Ovary (tissue), 9 donors: ENCODE results near the gene SAG. TPM values are rescaled to one million over a fixed set of nuclear protein-coding genes. Genes with fewer than 3 reads are reported as not detected.

Experiments used
- DNase-seq, 5 donors: peaks; one replicate each; pipeline ENCODE4 v3.0.0-alpha.2; 2019 to 2020
- H3K27ac ChIP-seq, 2 donors: fragments of 200-600 bp; one replicate each; pipeline versions ENCODE4 v1.5.1 to v1.8.0; 2019 to 2022
- H3K27me3 ChIP-seq: fragments of 200-600 bp; one replicate; pipeline ENCODE4 v1.8.0; 2022
- H3K36me3 ChIP-seq: fragments of 200-600 bp; sonication (generic); one replicate; pipeline ENCODE4 v1.5.1; 2019
- H3K4me1 ChIP-seq: one replicate; pipeline ENCODE4 v1.8.1; 2013; ENCODE audit warnings: mild to moderate bottlenecking, moderate library complexity; ENCODE audit not compliant: insufficient read depth
- H3K4me3 ChIP-seq: fragments of 200-600 bp; sonication (generic); one replicate; pipeline ENCODE4 v1.5.1; 2017
- H3K9me3 ChIP-seq, 2 donors: fragments of 200-600 bp in 1 of 2; sonication (generic) in 1 of 2; one replicate each; pipeline versions ENCODE4 v1.5.1 to v1.8.1; 2013 to 2019; ENCODE audit warnings: mild to moderate bottlenecking in 1 of 2, moderate library complexity in 1 of 2
- EP300 ChIP-seq: sonication (generic); formaldehyde crosslinking; IDR thresholded peaks from one replicate; pipeline ENCODE4 v1.6.1; 2017; ENCODE audit warnings: antibody characterized with exemption
- POLR2A ChIP-seq: fragments of 450-650 bp; IDR thresholded peaks from one replicate; pipeline ENCODE4 v1.6.1; 2017; ENCODE audit warnings: antibody characterized with exemption, mild to moderate bottlenecking, moderate library complexity
- WGBS, 3 donors: extraction: QIAGEN DNeasy Blood & Tissue Kit in 1 of 3; methylation state at CpG; one replicate each; pipeline versions ENCODE4 v1.1.5 to v1.1.7; 2013 to 2017; 5-methylcytosine and 5-hydroxymethylcytosine counted together
- intact Hi-C, 4 donors: fragments of 100-400 bp; cut with DNase I; formaldehyde crosslinking; loops; one replicate each; pipeline versions ENCODE4 v1.11.0 to v1.15.1; 2022 to 2023
- polyA plus RNA-seq, 2 donors: library from polyadenylated mRNA; stranded (reverse); fragments of 200-250 nt in 1 of 2; fragments of 350-450 nt in 1 of 2; fragmentation: Illumina TruSeq in 1 of 2; extraction: RNeasy Lipid Tissue Mini Kit (QIAGEN cat#74804) in 1 of 2; gene quantifications; one replicate each; pipeline ENCODE4 v1.2.3, GENCODE V29; 2013 to 2014
- total RNA-seq, 7 donors: library from RNA; depleted of rRNA in 2 of 7; stranded (reverse); fragments of >200 nt in 2 of 7; fragmentation: NEBNext Ultra II Directional in 3 of 7; extraction: Animal tissue kit (Norgen Biotek cat#: 25700) in 3 of 7; gene quantifications; one replicate each; pipeline versions ENCODE4 v1.1.0 to v1.2.4, GENCODE V29; 2016 to 2023
- TF ChIP-seq, protein P1 (sequence below), 3 donors: fragments of 450-650 bp in 2 of 3; fragments of 200-600 bp in 1 of 3; IDR thresholded peaks; one replicate each; pipeline versions ENCODE4 v1.5.1 to v1.8.0; 2016 to 2022; ENCODE audit warnings: antibody characterized with exemption in 3 of 3, mild to moderate bottlenecking in 1 of 3
- donor health status: DM: no; HTN: no; CAD: no; lungs with moderate emphysema.
- donor health status: DM: no; HTN: no; CAD: no.
- donor health status: Bipolar disorder and iron deficiency.
- donor health status: DM: yes; HTN: yes; CAD: no.
- donor health status: DM: no; HTN: no; CAD: no.
- donor health status: DM: yes; HTN: yes; CAD: no.

Gene SAG
- total and polyA plus RNA-seq, 9 donors, result not detected

DNA sequence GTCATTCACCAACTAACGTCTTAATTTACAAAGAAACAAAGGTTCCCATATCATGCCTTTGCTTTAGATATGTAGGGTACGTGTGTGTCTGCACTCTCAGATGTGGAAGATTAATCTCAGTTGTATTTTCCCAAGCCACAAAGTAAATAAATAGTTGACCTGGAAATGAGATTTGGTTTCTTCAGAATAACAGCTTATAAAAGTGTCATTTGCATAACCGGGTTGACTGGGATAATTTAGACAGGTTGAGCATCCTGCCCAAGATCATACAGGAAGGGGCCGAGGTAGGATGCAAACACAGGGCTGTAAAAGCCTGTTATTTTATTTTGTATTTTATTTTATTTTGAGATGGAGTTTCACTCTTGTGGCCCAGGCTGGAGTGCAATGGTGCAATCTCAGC is 36.7 kb upstream of the SAG start:
- no peak for TF ChIP-seq POLR2A
- TF ChIP-seq, protein P1, sequence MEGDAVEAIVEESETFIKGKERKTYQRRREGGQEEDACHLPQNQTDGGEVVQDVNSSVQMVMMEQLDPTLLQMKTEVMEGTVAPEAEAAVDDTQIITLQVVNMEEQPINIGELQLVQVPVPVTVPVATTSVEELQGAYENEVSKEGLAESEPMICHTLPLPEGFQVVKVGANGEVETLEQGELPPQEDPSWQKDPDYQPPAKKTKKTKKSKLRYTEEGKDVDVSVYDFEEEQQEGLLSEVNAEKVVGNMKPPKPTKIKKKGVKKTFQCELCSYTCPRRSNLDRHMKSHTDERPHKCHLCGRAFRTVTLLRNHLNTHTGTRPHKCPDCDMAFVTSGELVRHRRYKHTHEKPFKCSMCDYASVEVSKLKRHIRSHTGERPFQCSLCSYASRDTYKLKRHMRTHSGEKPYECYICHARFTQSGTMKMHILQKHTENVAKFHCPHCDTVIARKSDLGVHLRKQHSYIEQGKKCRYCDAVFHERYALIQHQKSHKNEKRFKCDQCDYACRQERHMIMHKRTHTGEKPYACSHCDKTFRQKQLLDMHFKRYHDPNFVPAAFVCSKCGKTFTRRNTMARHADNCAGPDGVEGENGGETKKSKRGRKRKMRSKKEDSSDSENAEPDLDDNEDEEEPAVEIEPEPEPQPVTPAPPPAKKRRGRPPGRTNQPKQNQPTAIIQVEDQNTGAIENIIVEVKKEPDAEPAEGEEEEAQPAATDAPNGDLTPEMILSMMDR (IDR thresholded peaks at IDR 0.05), result no peak
- TF ChIP-seq EP300, result no peak
- no peaks in the 10 kb centered on the region for H3K4me1 ChIP-seq
- H3K27me3 ChIP-seq, result no peaks in the 10 kb centered on the region
- H3K9me3 ChIP-seq, result no peaks in the 10 kb centered on the region
- no peak for DNase-seq
- intact Hi-C loops, result no loop called here
- no peak overlapping the region for H3K27ac ChIP-seq
- H3K4me3 ChIP-seq, result no peak overlapping the region
- no peaks in the 10 kb centered on the region for H3K36me3 ChIP-seq
- 85 to 92% (median 90%) methylated on average over 4 of the region's 4 CpGs for WGBS, 3 donors

DNA sequence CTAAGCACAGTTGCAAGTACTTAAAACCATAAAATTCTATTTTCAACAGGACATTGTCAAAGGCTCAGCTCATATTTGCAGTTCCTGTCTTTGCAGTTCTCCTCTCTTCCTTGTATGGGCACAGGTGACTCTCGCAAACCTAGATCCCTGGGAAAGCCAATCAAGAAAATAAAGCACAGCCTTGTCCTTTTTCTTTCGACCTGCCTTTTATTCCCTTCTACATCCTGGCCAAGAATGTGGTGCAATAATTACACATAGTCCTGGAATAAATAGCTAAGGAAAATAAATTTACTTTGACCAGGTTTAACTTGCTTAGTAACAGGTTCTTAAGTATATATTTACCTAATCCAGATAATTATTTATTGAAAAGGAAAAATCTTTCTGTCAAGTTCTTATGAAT is 35.9 kb upstream of the SAG start:
- no peak for DNase-seq
- Histone ChIP-seq H3K36me3 (no peaks in the 10 kb centered on the region), H3K9me3 (no peaks in the 10 kb centered on the region), H3K27ac (no peak overlapping the region), H3K4me1 (no peaks in the 10 kb centered on the region), H3K27me3 (no peaks in the 10 kb centered on the region), H3K4me3 (no peak overlapping the region)
- intact Hi-C loops, result no loop called here
- TF ChIP-seq EP300 (no peak), POLR2A (no peak)
- TF ChIP-seq, protein P1 (IDR thresholded peaks at IDR 0.05), result no peak
- WGBS, 3 donors, result 88 to 90% (median 90%) methylated on average over 2 of the region's 2 CpGs

DNA sequence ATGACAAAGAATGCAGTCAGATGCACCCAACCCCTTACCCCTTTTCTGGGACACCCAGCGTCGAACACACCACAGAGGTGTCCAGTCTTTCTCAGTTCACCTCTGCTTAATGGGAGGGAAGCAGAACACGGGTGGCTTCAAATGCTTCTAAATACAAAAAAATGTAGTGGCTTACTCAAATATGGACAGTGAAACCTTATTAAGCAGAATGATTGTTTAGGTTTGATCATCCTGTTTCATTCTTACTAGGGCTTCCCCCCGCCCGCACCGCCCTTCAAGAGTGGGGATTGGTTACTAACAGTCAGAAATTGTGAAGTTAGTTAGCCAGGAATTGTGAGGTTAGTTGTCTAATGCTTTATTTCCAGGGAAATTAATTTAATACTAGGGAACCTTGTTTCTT is 34.5 kb upstream of the SAG start:
- H3K36me3 ChIP-seq, result no peaks in the 10 kb centered on the region
- no peaks in the 10 kb centered on the region for H3K27me3 ChIP-seq
- intact Hi-C loops, result no loop called here

DNA sequence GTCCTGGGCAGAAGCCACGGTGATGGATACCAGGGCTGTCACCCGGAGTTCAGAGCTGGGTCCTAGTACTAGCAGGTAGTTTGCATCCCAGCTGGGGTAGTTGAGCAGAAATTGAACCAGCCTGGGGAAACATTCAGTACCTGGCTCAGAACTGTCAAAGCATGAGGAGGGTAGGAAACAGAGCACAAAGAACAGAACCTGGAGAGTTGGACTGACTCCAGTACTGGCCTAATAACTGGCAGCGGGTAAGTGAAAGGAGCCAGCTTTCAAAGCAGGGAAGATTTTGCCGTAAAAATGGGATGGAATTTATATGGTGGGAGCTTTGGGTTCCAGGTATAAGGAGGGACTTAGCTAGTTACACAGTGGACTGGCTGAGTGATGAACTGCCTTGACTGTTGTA is 32.4 kb upstream of the SAG start:
- Histone ChIP-seq H3K9me3 (no peaks in the 10 kb centered on the region), H3K4me1 (no peaks in the 10 kb centered on the region), H3K36me3 (no peaks in the 10 kb centered on the region), H3K4me3 (no peak overlapping the region), H3K27me3 (no peaks in the 10 kb centered on the region), H3K27ac (no peak overlapping the region)
- TF ChIP-seq, protein P1 (IDR thresholded peaks at IDR 0.05), result no peak
- TF ChIP-seq EP300, result no peak
- TF ChIP-seq POLR2A, result no peak
- DNase-seq, result no peak
- intact Hi-C loops, result no loop called here
- 90 to 98% (median 93%) methylated on average over 4 of the region's 4 CpGs for WGBS, 3 donors

More for the DNA sequence above, 34.5 kb upstream of the SAG start:
- Histone ChIP-seq H3K4me1 (no peaks in the 10 kb centered on the region), H3K27ac (no peak overlapping the region), H3K9me3 (no peaks in the 10 kb centered on the region), H3K4me3 (no peak overlapping the region)
- WGBS, 3 donors, result 84 to 92% (median 91%) methylated on average over 6 of the region's 6 CpGs
- TF ChIP-seq, protein P1 (IDR thresholded peaks at IDR 0.05), result no peak
- no peak for TF ChIP-seq POLR2A
- TF ChIP-seq EP300, result no peak
- DNase-seq, result no peak

DNA sequence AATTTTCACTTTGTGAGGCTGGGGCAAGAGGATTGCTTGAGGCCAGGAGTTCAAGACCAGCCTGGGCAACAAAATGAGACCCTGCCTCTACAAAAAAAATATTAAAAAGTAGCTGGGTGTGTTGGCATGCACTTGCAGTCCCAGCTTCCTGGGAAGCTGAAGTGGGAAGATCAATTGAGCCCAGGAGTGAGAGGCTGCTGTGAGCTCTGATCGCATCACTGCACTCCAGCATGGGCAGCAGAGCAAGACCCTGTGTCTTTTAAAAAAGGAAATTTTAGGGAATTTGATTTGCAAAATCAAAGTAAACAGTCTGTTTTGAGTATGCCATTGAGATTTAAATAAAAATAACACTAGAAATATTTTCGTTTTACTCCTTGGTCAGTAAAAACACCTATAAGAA is 28.7 kb upstream of the SAG start:
- Histone ChIP-seq H3K9me3 (no peaks in the 10 kb centered on the region), H3K4me1 (no peaks in the 10 kb centered on the region), H3K36me3 (no peaks in the 10 kb centered on the region), H3K27ac (no peak overlapping the region), H3K27me3 (no peaks in the 10 kb centered on the region), H3K4me3 (no peak overlapping the region)
- intact Hi-C loops, result no loop called here
- TF ChIP-seq, protein P1 (IDR thresholded peaks at IDR 0.05), result no peak
- TF ChIP-seq EP300 (no peak), POLR2A (no peak)
- 91 to 95% (median 94%) methylated on average over 2 of the region's 2 CpGs for WGBS, 3 donors
- no peak for DNase-seq
